ENCODE data around the gene CFL1.

The CFL1 gene

GRCh38 chr11:65870706-65871681, 13.0 kb upstream of the CFL1 start:
- DNase-seq (ENCODE audit: low read depth in 2 of 2), result no peak

GRCh38 chr11:65870307-65870658, 12.3 kb upstream of the CFL1 start:
- DNase-seq (ENCODE audit: low read depth in 2 of 2), result no peak

- DNase-seq (ENCODE audit: low read depth in 2 of 2), result no peak
These were observed 11.8 kb upstream of the CFL1 start for GRCh38 chr11:65869643-65870306.

- no peak for DNase-seq (ENCODE audit: low read depth in 2 of 2)
These were observed 10.9 kb upstream of the CFL1 start for GRCh38 chr11:65868907-65869306.

- DNase-seq (ENCODE audit: low read depth in 2 of 2), result no peak
These were observed 10.2 kb upstream of the CFL1 start for GRCh38 chr11:65868076-65868667.

- no peak for DNase-seq (ENCODE audit: low read depth in 2 of 2)
These were observed 9.5 kb upstream of the CFL1 start for GRCh38 chr11:65867284-65868071.

GRCh38 chr11:65866509-65867283, 8.7 kb upstream of the CFL1 start:
- DNase-seq (ENCODE audit: low read depth in 2 of 2), result no peak

GRCh38 chr11:65865550-65866172, 7.7 kb upstream of the CFL1 start:
- DNase-seq (ENCODE audit: low read depth in 2 of 2), result no peak

GRCh38 chr11:65864706-65865471, 6.9 kb upstream of the CFL1 start:
- no peak for DNase-seq (ENCODE audit: low read depth in 2 of 2)

GRCh38 chr11:65863889-65864705, 6.1 kb upstream of the CFL1 start:
- no peak for DNase-seq (ENCODE audit: low read depth in 2 of 2)

GRCh38 chr11:65862941-65863888, 5.2 kb upstream of the CFL1 start:
- DNase-seq (ENCODE audit: low read depth in 2 of 2), result no peak

GRCh38 chr11:65862191-65862735, 4.3 kb upstream of the CFL1 start:
- no peak for DNase-seq (ENCODE audit: low read depth in 2 of 2)

GRCh38 chr11:65861533-65862183, 3.7 kb upstream of the CFL1 start:
- no peak for DNase-seq (ENCODE audit: low read depth in 2 of 2)

- DNase-seq (ENCODE audit: low read depth in 2 of 2), result no peak
These were observed 3.2 kb upstream of the CFL1 start for GRCh38 chr11:65861165-65861505.

- DNase-seq (ENCODE audit: low read depth in 2 of 2), result peak; percentile 91 to 96
These were observed 2.5 kb upstream of the CFL1 start, which contains the start of gene MUS81 for GRCh38 chr11:65860278-65861164. TSS of gene MUS81 (plus strand) at chr11:65860433. CDS start at chr11:65860754, 321 bp downstream.

GRCh38 chr11:65859812-65860277, 1.9 kb upstream of the CFL1 start:
- DNase-seq (ENCODE audit: low read depth in 2 of 2), result no peak

Measured in stimulated activated CD8-positive, alpha-beta memory T cell treated with anti-CD3 and anti-CD28 coated beads, Interleukin-2, amount 100 ng/mL, for 48 hours (primary cell).